GM13976 (cell line): ENCODE results near the gene ZFP37.
A peak's percentile ranks its signal among the peaks of the same experiment; 100 is the strongest.
"Not testable (repeated sequence)": the region's sequence is repeated elsewhere in the genome, so short reads cannot be mapped to it uniquely, and the experiment has no call there.

ENCODE experiments used
- DNase-seq: peaks from one replicate; pipeline ENCODE4 v3.0.0; 2012; ENCODE audit warnings: low spot score
- CTCF ChIP-seq: IDR thresholded peaks from 2 replicates; pipeline ENCODE4 v1.5.1; 2012; ENCODE audit warnings: borderline replicate concordance, mild to moderate bottlenecking; ENCODE audit not compliant: insufficient read depth; ENCODE audit errors: extremely low read depth, missing control alignments, control extremely low read depth
- in situ Hi-C: fragments of 300-500 bp; cut with MboI; formaldehyde crosslinking; loops from one replicate; pipeline ENCODE4 v1.12.0; 2022; ENCODE audit warnings: low sequenced_read_pairs, mixed read lengths, inconsistent platforms; ENCODE audit not compliant: unreplicated experiment

The ZFP37 gene

DNA sequence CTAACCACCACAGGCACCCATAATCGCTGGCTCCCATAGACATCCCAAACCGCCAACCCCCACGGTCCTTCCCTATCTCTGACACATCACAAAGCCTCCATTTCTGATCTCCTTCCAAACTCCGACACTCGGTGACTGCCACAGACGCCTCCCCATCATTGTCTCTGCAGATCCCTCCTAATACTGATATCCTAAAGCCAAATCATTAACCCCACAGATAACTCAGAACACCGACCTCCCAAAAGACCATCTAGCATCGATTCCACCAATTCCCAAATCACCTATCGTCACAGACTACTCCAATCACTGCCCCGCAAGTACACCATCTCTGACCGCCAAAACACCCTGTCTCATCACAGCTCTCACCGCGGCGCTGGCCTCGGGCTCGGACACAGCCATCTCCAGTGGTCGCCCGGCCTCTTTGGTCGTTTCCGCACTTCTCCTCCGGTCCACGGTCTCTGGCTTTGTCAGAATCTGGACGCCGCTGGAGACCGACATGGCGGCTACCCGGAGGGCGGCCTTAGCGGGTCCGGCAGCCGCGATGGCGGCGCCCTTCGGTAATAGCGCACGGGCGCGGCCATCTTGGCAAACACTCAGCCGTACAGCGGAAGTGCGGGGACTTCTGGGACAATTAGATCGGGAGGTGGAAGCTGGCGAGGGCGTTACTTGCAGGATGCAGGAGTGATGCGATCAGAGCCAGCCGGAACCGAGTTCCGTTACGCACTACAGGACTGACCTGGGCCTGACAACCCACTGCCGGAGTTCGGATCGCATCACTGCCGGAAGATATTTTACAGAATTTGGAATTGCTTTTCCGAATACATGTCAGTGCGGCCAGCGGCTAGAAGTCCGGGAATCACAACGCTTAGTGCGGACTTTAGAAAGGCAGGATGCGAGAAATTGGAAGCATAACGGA is at the start of gene ZFP37:
TSS of gene ZFP37 (minus strand) at position 534 of the 916 bp plus-strand sequence. CDS start at position 498, 36 bp downstream.
- in situ Hi-C loops = no loop called here
- peak; percentile 81 for DNase-seq
- no peak for TF ChIP-seq CTCF

- in situ Hi-C loops, DNase-seq: not testable (repeated sequence)
Measured at GRCh38 chr9:113105345-113105744, 48.8 kb upstream of the ZFP37 start.

GRCh38 chr9:113095561-113095960 is 39.0 kb upstream of the ZFP37 start:
- no peak for TF ChIP-seq CTCF
- no peak for DNase-seq
- in situ Hi-C loops = no loop called here

DNA sequence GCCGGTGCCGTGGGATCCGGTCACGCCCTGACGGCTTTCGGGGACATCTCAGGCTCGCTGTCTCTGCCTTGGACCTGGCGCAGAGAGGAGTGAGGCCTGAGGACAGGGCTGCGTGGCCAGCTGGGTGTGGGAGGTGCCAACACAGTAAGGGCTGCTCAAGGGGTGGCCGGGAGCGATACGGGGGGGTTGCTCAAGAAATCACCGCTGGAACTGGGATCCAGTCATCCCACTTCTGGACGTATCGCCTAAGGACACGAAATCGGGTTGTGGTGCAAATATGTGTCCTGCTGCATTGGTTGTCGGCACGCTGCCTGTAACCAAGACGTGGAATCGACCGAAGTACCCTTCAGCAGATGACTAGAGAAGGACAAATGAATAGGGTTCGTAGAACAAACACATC is 33.4 kb upstream of the ZFP37 start:
- DNase-seq, in situ Hi-C loops: not testable (repeated sequence)

DNA sequence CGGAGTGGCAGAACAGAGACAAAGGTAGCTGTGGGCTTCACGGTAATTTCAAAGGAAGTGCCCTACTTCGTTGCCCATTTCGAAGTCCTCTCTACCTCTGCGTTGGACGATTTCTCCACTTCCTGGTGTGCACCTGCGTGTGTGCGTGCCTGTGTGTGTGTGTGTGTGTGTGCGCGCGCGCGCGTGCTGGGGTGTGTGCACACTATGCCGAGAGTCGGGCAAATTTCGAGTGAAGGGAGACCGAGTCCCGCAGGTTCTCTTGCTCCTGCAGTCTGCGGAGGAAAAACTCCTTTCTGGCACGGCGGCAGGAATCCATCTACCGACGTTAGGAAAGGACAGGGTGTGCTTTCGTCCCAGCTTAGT is 32.6 kb upstream of the ZFP37 start:
- DNase-seq, in situ Hi-C loops: not testable (repeated sequence)

GRCh38 chr9:113088456-113089142 is 32.1 kb upstream of the ZFP37 start:
- in situ Hi-C loops, DNase-seq: not testable (repeated sequence)

- DNase-seq, in situ Hi-C loops: not testable (repeated sequence)
Measured at GRCh38 chr9:113062932-113063310, 6.4 kb upstream of the ZFP37 start.

DNA sequence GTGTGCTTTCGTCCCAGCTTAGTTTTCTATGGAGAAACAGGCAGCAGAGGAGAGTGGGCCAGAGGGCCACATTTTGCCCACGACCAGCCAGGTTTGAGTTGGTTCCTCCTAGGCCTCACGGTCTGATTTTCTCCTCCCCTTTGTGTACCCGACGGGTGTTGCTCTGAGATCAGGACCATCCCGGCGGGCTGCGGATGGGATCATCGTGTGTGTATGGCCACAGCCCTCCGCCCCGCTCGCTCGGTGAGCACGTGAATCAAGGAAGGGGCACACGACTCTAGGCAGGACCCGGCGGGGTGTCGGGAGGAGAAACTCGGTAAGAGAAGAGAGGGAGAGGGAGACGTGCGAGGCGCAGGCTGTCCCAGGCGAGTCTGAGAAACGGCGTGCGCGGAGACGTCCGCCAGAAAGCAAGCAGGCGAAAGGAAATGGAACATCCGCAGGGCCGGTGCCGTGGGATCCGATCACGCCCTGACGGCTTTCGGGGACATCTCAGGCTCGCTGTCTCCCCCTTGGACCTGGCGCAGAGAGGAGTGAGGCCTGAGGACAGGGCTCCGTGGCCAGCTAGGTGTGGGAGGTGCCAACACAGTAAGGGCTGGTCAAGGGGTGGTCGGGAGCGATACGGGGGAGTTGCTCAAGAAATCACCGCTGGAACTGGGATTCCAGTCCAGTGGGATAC is 5.9 kb upstream of the ZFP37 start:
- DNase-seq, in situ Hi-C loops: not testable (repeated sequence)

DNA sequence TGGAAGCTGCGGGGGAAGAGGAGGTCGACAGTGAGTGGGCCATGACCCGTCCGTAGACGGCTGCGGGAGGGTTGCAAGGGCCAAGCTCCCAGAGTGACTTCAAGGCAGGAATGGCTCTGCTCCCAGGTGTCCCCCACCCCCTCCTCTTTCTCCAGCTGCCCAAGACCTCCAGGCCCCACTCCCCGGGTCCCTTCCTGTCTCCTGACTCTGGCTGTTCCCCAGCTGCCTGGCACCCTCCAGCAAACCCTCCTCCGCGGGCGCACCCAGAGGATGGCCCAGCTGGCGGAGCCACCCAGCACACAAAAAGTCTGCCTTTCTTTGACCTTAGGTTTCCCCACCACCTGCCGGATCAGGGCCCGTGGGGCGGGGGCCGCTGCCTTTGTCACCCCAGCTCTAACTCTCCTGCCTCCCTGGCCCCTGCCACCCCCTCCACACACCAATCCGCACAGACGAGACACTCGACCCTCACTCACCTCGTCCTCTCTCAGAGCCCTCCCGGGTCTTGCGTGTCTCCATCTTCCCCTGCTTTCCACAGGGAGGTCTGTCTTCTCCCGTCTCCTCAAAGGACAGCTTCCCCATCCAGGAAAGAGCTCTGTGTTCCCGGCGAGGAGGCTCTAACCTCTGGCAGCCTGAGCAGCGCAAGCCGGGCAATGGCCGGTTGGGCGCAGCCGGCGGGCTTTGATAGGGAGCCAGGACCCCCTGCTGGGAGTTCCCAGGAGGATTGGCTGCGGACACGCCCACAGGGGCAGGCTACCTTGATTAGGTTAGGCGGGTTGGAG is 4.7 kb upstream of the ZFP37 start:
- in situ Hi-C loops, DNase-seq: not testable (repeated sequence)

DNA sequence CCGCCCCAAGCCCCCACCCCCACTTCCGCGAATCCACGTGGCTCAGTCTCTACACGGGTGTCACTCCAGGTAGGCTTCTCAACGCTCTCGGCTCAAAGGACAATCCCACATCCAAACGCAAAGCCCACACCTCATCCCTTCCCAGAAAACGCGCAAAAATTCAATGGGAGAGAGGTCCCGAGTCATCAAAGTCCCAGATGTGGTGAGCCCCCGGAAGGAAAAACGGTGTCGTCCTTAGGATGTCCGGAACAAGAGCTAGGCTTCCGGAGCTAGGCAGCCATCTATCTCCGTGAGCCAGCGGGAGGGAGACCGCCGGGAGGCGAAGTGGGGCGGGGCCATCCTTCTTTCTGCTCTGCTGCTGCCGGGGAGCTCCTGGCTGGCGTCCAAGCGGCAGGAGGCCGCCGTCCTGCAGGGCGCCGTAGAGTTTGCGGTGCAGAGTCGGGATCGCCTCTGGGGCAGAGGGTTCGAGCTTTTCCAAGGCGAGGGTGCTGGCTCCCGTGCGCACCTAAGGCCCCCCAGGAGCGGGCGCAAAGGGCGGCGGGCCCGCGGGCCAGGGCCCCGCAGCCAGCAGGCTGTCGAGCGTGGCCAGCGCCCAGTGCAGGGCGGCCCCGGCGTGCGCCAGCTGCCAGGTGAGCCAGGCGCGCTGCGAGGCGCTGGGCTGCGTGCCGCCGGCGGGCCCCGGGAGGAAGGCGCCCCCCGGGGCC is 3.2 kb upstream of the ZFP37 start:
- in situ Hi-C loops = not testable (repeated sequence)
- peak; percentile 17 for DNase-seq
